Measurements from ENCODE around the gene LMF1.

The LMF1 gene

GRCh38 chr16:986411-986810 lies 15.6 kb upstream of the LMF1 start:
- no peak for DNase-seq (ENCODE audit: insufficient read length, low spot score)
- FAIRE-seq, result no peak

- no peak for DNase-seq (ENCODE audit: insufficient read length, low spot score)
- no peak for FAIRE-seq
Observed at GRCh38 chr16:985646-986400, 15.0 kb upstream of the LMF1 start.

DNA sequence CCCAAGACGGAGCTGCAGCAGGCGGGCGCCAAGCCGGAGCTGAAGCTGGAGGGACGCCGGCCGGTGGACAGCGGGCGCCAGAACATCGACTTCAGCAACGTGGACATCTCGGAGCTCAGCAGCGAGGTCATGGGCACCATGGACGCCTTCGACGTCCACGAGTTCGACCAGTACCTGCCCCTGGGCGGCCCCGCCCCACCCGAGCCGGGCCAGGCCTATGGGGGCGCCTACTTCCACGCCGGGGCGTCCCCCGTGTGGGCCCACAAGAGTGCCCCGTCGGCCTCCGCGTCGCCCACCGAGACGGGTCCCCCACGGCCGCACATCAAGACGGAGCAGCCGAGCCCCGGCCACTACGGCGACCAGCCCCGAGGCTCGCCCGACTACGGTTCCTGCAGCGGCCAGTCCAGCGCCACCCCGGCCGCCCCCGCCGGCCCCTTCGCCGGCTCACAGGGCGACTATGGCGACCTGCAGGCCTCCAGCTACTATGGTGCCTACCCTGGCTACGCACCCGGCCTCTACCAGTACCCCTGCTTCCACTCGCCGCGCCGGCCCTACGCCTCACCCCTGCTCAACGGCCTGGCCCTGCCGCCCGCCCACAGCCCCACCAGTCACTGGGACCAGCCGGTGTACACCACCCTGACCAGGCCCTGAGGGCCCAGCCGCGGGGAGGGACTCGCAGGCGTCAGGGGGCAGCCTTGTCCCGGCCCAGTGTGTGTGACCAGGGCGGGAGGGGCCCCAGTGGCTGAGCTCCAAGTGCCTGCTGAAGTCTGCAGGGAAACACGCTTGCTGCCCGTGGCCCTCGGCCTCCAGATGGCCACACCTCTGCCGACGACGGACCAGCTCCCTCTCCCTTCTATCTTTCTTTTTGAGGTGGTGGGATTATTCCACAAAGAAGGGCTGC lies 14.2 kb upstream of the LMF1 start:
- no peak for FAIRE-seq
- DNase-seq (ENCODE audit: insufficient read length, low spot score), result no peak

- DNase-seq (ENCODE audit: insufficient read length, low spot score) (no peak), FAIRE-seq (no peak)
Observed at GRCh38 chr16:984121-984694, 13.4 kb upstream of the LMF1 start.

DNA sequence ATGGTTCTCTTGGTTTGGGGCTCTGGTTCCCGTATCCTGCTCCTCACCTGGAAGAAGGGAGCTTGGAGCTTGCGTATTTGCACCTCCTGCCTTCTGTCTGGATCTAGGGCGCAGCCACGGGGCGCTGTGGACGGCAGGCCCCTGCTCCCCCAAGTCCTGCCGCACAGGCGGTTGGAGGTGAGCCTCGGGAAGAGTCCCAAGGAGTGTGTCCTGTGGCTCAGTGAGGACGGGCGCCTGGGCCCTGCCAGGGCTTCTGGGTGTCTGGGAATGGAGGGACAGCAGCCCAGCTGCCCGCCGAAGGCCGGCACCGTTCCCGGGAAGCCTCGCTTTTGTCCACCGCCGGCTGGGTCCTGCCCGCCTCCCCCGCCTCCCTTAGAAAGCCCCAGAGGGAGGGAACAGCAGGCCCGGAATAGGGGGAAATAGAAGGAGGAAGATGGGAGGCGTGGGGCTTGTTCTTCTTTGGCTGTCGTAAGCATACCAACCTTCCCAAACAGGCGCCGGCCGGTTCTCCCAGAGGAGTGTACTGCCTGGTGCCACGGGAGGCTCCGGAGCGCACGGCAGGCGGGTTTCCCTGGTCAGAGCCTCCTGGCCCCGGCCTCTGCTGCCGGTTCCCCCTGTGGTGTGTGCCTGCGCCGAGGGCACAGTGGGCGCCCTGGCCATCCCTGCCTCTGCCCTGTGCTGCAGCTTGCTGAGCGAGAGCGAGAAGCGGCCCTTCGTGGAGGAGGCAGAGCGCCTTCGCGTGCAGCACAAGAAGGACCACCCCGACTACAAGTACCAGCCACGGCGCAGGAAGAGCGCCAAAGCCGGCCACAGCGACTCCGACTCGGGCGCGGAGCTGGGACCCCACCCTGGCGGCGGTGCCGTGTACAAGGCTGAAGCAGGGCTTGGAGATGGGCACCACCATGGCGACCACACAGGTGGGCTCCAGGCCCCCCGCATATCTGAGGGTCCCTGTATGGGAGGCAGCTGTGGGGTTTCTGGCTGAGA lies 12.6 kb upstream of the LMF1 start:
- FAIRE-seq (no peak), DNase-seq (ENCODE audit: insufficient read length, low spot score) (no peak)

- no peak for FAIRE-seq
- no peak for DNase-seq (ENCODE audit: insufficient read length, low spot score)
Observed at GRCh38 chr16:982145-983043, 11.6 kb upstream of the LMF1 start.

DNA sequence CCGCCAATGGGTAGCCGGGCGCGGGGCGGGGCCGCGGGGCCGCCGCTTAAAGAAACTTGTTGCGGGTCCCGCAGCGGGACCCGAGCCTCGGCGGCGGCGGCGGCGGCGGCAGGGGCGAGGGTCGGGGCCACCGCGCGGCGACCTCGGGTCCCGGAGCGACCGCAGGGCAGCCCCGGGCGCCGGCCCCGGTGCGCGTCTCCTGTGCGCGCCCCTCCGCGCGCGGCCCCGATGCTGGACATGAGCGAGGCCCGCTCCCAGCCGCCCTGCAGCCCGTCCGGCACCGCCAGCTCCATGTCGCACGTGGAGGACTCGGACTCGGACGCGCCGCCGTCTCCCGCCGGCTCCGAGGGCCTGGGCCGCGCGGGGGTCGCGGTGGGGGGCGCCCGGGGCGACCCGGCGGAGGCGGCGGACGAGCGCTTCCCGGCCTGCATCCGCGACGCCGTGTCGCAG lies 10.9 kb upstream of the LMF1 start, which contains the start of gene SOX8:
Gene SOX8 (plus strand): TSS at position 76 of the 450 bp plus-strand sequence. CDS start 153 bp downstream, at position 229.
- no peak for DNase-seq (ENCODE audit: insufficient read length, low spot score)
- FAIRE-seq, result no peak

DNA sequence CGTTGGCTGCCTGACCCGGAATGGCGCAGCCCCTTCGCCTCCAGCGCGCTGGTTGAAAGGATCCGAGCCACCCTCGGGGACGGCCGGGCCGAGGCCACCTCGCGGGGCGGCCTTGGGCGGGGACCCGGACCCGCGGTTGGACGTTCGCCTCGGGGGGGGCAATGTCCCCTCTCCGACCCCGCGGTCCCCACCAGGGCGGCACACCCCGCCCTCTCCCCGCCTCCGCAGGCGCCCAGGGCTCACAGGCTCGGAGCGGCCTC lies 9.7 kb upstream of the LMF1 start:
- FAIRE-seq (no peak), DNase-seq (ENCODE audit: insufficient read length, low spot score) (no peak)

GRCh38 chr16:979859-980594 lies 9.2 kb upstream of the LMF1 start:
- FAIRE-seq (no peak), DNase-seq (ENCODE audit: insufficient read length, low spot score) (no peak)

DNA sequence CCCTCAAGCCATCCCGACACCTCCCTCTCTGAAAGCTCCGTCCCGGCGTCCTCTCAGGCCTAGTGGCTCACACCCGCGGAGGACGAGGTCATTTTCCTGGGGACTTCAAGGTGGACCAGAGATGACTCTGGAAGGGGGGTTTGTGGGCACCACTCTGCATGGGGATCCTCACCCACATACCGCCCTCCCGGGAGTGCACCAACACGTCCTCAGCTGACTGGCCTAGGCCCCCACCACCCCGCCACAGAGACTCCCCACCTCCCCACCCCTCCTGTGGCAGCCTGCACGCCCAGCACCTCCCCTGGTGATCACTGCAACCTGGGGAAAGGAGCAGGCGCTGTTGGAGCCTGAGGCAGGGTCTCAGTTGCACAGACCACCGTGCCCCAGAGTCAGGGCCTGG lies 8.4 kb upstream of the LMF1 start:
- no peak for FAIRE-seq
- DNase-seq (ENCODE audit: insufficient read length, low spot score), result no peak

DNA sequence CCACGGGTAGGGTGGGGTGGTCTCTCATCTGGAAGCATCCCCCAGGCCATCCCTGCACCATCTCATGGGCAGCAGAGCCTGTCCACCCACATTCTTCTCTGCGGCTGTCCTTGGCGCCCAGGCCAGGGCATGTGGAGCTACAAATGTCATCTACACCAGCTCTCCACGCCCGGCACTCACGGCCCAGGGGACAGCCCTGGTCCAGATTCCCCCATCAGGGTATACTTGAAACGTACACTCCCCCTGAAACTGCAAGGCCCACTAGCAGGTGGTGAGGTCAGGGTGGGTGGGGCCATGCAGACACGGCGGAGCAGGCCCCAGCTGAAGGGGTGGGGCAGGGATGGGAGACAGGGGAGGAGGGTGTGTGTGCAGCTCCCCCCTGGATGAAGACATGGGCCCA lies 7.6 kb upstream of the LMF1 start:
- DNase-seq (ENCODE audit: insufficient read length, low spot score) (no peak), FAIRE-seq (no peak)

DNA sequence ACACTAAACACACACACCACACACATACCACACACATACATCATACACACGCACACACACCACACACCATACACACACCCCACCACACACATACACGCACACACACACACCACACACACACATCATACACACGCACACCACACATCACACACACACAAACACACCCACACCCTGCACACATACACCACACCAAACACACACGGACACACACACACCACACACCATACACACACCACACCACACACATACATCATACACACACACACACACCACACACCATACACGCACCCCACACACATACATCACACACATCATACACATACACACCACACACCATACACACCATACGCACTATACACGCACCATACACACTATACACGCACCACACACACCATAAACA lies 7.1 kb upstream of the LMF1 start:
- no peak for DNase-seq (ENCODE audit: insufficient read length, low spot score)
- FAIRE-seq, result no peak

- DNase-seq (ENCODE audit: insufficient read length, low spot score), result no peak
- no peak for FAIRE-seq
Observed at GRCh38 chr16:977081-977701, 6.4 kb upstream of the LMF1 start.

- DNase-seq (ENCODE audit: insufficient read length, low spot score) (no peak), FAIRE-seq (no peak)
Observed at GRCh38 chr16:976389-976931, 5.7 kb upstream of the LMF1 start.

DNA sequence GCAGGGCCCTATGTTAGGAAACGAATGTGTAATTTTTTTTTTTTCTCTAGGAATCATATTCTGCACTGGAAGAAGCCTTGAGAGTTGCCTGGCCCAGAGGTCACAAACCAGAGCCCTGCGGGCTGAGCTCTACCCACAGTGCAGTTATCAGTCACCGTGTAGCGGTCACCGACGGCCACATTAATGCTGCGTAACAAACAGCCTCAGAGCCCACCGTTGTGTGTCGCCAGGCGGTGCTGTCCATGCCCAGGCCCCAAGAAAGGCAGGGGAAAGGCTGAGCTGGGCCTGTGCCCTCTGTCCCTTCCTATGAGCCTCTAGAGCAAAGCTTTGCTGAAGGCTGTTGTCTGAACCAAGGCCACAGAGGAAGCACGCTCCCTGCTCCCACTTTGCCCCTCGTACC lies 4.5 kb upstream of the LMF1 start:
- no peak for FAIRE-seq
- no peak for DNase-seq (ENCODE audit: insufficient read length, low spot score)

- FAIRE-seq (no peak), DNase-seq (ENCODE audit: insufficient read length, low spot score) (no peak)
Observed at GRCh38 chr16:974611-975261, 4.0 kb upstream of the LMF1 start.

DNA sequence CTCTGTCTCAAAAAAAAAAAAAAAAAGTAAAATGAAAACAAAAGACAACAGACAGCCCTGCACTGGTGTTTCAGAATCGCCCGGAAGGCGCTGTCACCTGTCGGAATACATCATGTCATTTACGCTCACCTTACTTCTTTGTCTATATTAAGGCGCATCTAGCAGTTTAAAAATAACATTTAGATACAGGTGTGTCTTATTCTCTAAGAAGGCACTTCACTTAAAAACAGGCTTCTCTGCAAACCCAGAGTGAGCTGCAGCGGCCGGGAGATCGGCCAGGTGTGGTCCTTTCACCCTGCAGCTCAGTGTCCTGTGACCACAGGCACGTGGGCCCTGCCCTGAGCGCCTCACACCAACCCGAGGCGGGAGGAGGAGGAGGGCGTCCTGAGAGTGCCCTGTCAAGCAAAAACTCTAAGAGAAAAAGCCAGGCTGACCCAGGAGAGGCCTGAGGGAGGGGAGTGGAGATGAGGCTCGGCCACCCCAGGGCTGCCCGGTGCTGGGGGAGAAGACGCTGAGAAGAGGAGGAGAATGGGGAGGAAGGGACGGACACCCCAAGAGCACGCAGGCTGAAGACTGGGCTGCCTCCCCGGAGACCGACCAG lies 3.3 kb upstream of the LMF1 start:
- FAIRE-seq, result no peak
- DNase-seq (ENCODE audit: insufficient read length, low spot score), result no peak

All from GM19239 (cell line).